ENCODE data around the gene TMEM132E. TPM values are rescaled to one million over a fixed set of nuclear protein-coding genes. Genes with fewer than 3 reads are reported as not detected.
A peak's percentile ranks its signal among the peaks of the same experiment; 100 is the strongest.

The TMEM132E gene
- total and polyA plus RNA-seq, 2 experiments from 2014 or later, result 0.16 to 0.45 TPM

GRCh38 chr17:34556384-34556783 lies 23.0 kb upstream of the TMEM132E start (continued):
- TF ChIP-seq ETS1 (IDR thresholded peaks at IDR 0.05) (no peak), EZH2 (IDR thresholded peaks at IDR 0.05; ENCODE audit: low read depth, unreplicated experiment) (no peak), CREB1 (CRISPR knock-in tag; IDR thresholded peaks at IDR 0.05; ENCODE audit: low read depth) (no peak), STAT1 (IDR thresholded peaks at IDR 0.05; ENCODE audit: unreplicated experiment) (no peak), REST (IDR thresholded peaks at IDR 0.05; ENCODE audit: unreplicated experiment) (peak; percentile 91)

- H3K9me3 Mint-ChIP-seq, result no peaks in the 10 kb centered on the region
- H2AFZ ChIP-seq, result no peak overlapping the region
- no peak for DNase-seq (ENCODE audit: low spot score)
- no peaks in the 10 kb centered on the region; the same call in 1 of the 2 replicates for H4K20me1 ChIP-seq (replicated peaks; ENCODE audit: insufficient read depth)
- H3K4me2 ChIP-seq, result no peak overlapping the region
- 0 out of 2 replicates have a peak, but pooled peaks cover 3% of the 10 kb centered on the region for H3K27me3 ChIP-seq (ENCODE audit: insufficient read depth)
- H3K4me3 ChIP-seq, result no peak overlapping the region
- H3K36me3 ChIP-seq (ENCODE audit: insufficient read depth), result no peaks in the 10 kb centered on the region
- no peaks in the 10 kb centered on the region for H3K9me2 ChIP-seq (ENCODE audit: insufficient read depth)
- H3K4me3 Mint-ChIP-seq, result no peak overlapping the region
- no peak overlapping the region for H3K27ac Mint-ChIP-seq
- H3K4me1 Mint-ChIP-seq, result peaks cover 7% of the 10 kb centered on the region
- no peak for ATAC-seq
- H3K27ac ChIP-seq (ENCODE audit: low read depth), result no peak overlapping the region
- no peaks in the 10 kb centered on the region for H3K4me1 ChIP-seq (ENCODE audit: insufficient read depth)
- H3K79me2 ChIP-seq (replicated peaks; ENCODE audit: insufficient read depth), result no peaks in the 10 kb centered on the region
- no peaks in the 10 kb centered on the region for H3F3A ChIP-seq (replicated peaks; ENCODE audit: low read depth)
- no peaks in the 10 kb centered on the region for H3K36me3 Mint-ChIP-seq (ENCODE audit: low read depth)
- no peaks in the 10 kb centered on the region for H3K27me3 Mint-ChIP-seq (ENCODE audit: insufficient read depth, low read depth, poor library complexity)
- TF ChIP-seq EZH2 (IDR thresholded peaks at IDR 0.05; ENCODE audit: low read depth, unreplicated experiment) (no peak), CTCF (conservative IDR thresholded peaks at IDR 0.05; ENCODE audit: low read depth in 2 of 2) (no peak), JUNB (IDR thresholded peaks at IDR 0.05; ENCODE audit: unreplicated experiment) (no peak), REST (IDR thresholded peaks at IDR 0.05; ENCODE audit: unreplicated experiment) (no peak), CREB1 (CRISPR knock-in tag; IDR thresholded peaks at IDR 0.05; ENCODE audit: low read depth) (no peak), EZH2phosphoT487 (IDR thresholded peaks at IDR 0.05; ENCODE audit: unreplicated experiment) (no peak), NANOG (IDR thresholded peaks at IDR 0.05; ENCODE audit: borderline replicate concordance) (no peak), ZNF331 (CRISPR knock-in tag; IDR thresholded peaks at IDR 0.05; ENCODE audit: low read depth) (no peak), STAT1 (IDR thresholded peaks at IDR 0.05; ENCODE audit: unreplicated experiment) (no peak), ETS1 (IDR thresholded peaks at IDR 0.05) (no peak)
These were observed 22.5 kb upstream of the TMEM132E start for GRCh38 chr17:34556931-34557330.
